Lower leg skin (tissue), 4 donors: ENCODE data around the gene NACC2. TPM values are rescaled to one million over a fixed set of nuclear protein-coding genes. Genes with fewer than 3 reads are reported as not detected.

Experiments
- DNase-seq, 2 donors: peaks; one replicate each; pipeline ENCODE4 v3.0.0-alpha.2; 2019; ENCODE audit warnings: low spot score in 2 of 2
- H3K4me3 ChIP-seq: fragments of 200-600 bp; sonication (generic); 2 replicates; pipeline ENCODE4 v1.5.1; 2017; ENCODE audit warnings: mild to moderate bottlenecking, low read depth; ENCODE audit not compliant: poor library complexity, severe bottlenecking
- CTCF ChIP-seq, 3 donors: fragments of 450-650 bp; IDR thresholded peaks; one replicate each; pipeline ENCODE4 v1.5.1; 2016; ENCODE audit warnings: antibody characterized with exemption in 3 of 3, mild to moderate bottlenecking in 3 of 3, moderate library complexity in 2 of 3
- POLR2A ChIP-seq, 2 donors: fragments of 450-650 bp; IDR thresholded peaks; one replicate each; pipeline ENCODE4 v1.6.1; 2016 to 2017; ENCODE audit warnings: antibody characterized with exemption in 2 of 2, mild to moderate bottlenecking in 1 of 2, moderate library complexity in 1 of 2
- WGBS, 2 donors: methylation state at CpG; one replicate each; pipeline ENCODE4 v1.1.5; 2018; 5-methylcytosine and 5-hydroxymethylcytosine counted together
- intact Hi-C: fragments of 100-400 bp; cut with DNase I; formaldehyde crosslinking; loops from one replicate; pipeline ENCODE4 v1.15.0; 2023; ENCODE audit warnings: low total_unique reads
- total RNA-seq, 4 donors: library from RNA; depleted of rRNA; stranded (reverse); fragments of >200 nt; gene quantifications; one replicate each; pipeline ENCODE4 v1.1.0, GENCODE V29; 2016

NACC2 gene
- total RNA-seq, 4 donors from 2014 or later: 9.1 to 17.3 (median 13.4) TPM

GRCh38 chr9:136050701-136051452, 44.2 kb downstream of the NACC2 start:
- no peak overlapping the region for H3K4me3 ChIP-seq
- TF ChIP-seq POLR2A (IDR thresholded peaks at IDR 0.05) (no peak), CTCF (IDR thresholded peaks at IDR 0.05) (no peak)
- intact Hi-C loops: no loop called here
- WGBS, 2 donors: 29 to 34% methylated on average over 9 to 28 of the region's 55 CpGs
- DNase-seq: peak in 1 of 2 donors; percentile 68

GRCh38 chr9:136050266-136050700, 44.8 kb downstream of the NACC2 start:
- no peak for TF ChIP-seq CTCF (IDR thresholded peaks at IDR 0.05)
- TF ChIP-seq POLR2A (IDR thresholded peaks at IDR 0.05): no peak
- DNase-seq: peak in 1 of 2 donors; percentile 75
- 89 to 95% methylated on average over 22 to 24 of the region's 36 CpGs for WGBS, 2 donors
- H3K4me3 ChIP-seq: no peak overlapping the region
- intact Hi-C loops: no loop called here

GRCh38 chr9:136049491-136050265, 45.4 kb downstream of the NACC2 start:
- TF ChIP-seq POLR2A (IDR thresholded peaks at IDR 0.05): no peak
- TF ChIP-seq CTCF (IDR thresholded peaks at IDR 0.05): no peak
- 96 to 97% methylated on average over 48 to 51 of the region's 65 CpGs for WGBS, 2 donors
- DNase-seq: no peak
- intact Hi-C loops: no loop called here
- H3K4me3 ChIP-seq: no peak overlapping the region

GRCh38 chr9:136048560-136049411, 46.3 kb downstream of the NACC2 start:
- intact Hi-C loops: no loop called here
- DNase-seq: peak in 1 of 2 donors; percentile 82
- H3K4me3 ChIP-seq: no peak overlapping the region
- WGBS, 2 donors: 90 to 95% methylated on average over 25 to 30 of the region's 30 CpGs
- TF ChIP-seq CTCF (IDR thresholded peaks at IDR 0.05) (no peak), POLR2A (IDR thresholded peaks at IDR 0.05) (no peak)

GRCh38 chr9:136047775-136048559, 47.1 kb downstream of the NACC2 start:
- intact Hi-C loops: no loop called here
- WGBS, 2 donors: 80 to 86% methylated on average over 14 to 18 of the region's 21 CpGs
- no peak overlapping the region for H3K4me3 ChIP-seq
- TF ChIP-seq CTCF (IDR thresholded peaks at IDR 0.05) (no peak), POLR2A (IDR thresholded peaks at IDR 0.05) (no peak)
- peak in 1 of 2 donors; percentile 84 for DNase-seq
